Stimulated activated CD4-positive, alpha-beta T cell treated with anti-CD3 and anti-CD28 coated beads, Interleukin-2, amount 100 ng/mL, for 24 hours (primary cell): ENCODE data around the gene KAT6B.
"Not testable (repeated sequence)": the region's sequence is repeated elsewhere in the genome, so short reads cannot be mapped to it uniquely, and the experiment has no call there.

Experiments used
- DNase-seq, 2 donors: peaks; one replicate each; pipeline ENCODE4 v3.0.0-alpha.2; 2020

KAT6B gene

GRCh38 chr10:75049316-75050148 lies 223.1 kb downstream of the KAT6B start:
- DNase-seq = no peak

- no peak for DNase-seq
These were observed 223.9 kb downstream of the KAT6B start for GRCh38 chr10:75050149-75050919.

DNA sequence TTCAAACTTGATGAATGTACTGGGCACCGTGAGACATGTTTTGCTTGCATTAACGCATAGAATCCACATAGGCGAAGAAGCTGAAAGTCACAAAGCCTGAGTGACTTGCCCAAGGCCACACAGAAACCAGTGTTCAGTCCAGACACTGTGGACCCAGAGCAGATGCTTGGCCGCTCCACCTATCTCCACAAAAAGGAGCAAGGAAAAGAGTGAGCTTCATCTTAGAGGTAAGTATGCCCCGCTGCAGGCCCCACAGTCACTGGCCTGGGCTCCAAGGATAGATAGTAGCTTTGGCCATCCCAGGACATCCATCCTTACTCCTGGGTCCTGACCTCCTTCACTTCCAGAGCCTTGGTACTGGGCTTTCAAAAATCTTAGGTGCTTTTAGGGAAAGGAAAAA lies 224.9 kb downstream of the KAT6B start:
- DNase-seq = no peak

GRCh38 chr10:75055896-75056406 lies 229.6 kb downstream of the KAT6B start:
- DNase-seq = not testable (repeated sequence)

DNA sequence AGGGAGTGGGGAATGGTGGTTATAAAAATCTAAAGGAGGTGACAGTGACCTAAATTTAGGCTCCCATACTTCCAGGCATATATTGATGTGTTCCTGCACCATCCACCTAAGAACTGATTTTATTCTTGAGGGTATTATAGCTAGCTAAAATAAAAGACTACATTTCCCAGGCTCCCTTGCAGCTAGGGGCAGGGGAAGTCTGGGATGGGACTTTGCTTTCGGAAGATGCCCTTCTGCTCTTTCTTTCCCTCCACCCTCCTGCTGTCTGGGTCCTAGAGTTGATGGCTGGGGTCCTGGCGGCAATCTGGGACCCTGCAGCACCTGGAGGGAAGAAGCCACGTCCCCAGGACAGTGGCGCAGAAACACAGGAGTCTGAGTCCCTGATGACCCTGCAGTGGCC lies 231.3 kb downstream of the KAT6B start:
- DNase-seq = no peak

DNA sequence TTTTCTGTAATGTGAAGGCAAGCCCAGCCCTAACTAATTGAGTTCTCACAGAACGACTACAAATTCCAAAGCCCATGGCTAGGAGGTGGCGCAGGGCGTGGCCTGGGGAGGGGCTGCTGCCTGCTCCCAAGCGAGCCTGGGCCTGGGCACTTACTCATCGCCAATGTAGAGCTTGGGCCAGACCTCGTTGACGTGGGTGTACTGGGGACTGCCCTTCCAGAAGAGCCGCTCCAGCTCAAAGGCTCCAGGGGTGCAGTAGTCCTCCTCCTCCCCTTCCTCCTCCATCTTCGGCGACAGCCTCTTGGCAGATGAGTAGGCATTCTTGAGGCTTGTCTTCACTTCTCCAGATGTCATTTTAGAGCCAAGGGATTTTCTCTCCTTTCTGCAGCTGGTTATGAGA lies 231.8 kb downstream of the KAT6B start:
- no peak for DNase-seq

DNA sequence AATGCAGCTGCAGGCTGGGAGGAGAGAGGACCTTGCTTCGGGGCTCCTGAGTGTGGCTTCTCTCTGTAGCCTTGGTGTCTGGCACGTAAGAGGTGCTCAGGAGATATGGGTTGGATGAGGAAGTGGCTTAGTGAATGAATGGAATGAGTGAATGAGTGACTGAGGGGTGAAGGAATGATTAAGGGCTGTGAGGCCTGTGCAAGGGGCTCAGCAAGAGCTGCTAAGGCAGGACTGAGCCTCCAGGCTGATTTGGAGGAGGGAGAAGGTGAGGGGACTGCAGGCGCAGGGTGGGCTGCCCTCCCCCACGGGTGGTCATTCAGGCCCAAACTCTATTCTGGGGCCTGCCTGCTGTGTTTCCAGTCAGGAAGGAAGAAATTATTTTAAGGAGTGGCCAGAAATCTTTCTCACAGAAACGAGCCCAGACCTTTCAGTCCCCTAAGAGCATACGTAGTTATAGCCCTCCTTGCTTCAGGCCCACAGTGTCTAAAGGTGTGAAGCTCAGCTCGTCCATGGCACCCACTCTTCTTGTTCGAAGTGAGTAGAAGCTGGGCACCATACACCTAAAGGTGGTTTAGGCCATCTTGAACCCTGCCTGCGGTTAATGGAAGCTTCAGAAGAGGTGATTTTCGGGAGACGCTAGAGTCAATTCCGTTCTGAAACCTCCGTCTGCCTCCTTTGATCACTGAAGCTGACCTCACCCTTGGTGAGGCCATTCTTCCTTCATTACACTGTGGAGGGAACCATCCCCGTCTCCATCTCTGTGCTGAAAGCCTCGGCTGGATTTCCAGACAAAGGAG lies 235.5 kb downstream of the KAT6B start:
- no peak for DNase-seq

DNA sequence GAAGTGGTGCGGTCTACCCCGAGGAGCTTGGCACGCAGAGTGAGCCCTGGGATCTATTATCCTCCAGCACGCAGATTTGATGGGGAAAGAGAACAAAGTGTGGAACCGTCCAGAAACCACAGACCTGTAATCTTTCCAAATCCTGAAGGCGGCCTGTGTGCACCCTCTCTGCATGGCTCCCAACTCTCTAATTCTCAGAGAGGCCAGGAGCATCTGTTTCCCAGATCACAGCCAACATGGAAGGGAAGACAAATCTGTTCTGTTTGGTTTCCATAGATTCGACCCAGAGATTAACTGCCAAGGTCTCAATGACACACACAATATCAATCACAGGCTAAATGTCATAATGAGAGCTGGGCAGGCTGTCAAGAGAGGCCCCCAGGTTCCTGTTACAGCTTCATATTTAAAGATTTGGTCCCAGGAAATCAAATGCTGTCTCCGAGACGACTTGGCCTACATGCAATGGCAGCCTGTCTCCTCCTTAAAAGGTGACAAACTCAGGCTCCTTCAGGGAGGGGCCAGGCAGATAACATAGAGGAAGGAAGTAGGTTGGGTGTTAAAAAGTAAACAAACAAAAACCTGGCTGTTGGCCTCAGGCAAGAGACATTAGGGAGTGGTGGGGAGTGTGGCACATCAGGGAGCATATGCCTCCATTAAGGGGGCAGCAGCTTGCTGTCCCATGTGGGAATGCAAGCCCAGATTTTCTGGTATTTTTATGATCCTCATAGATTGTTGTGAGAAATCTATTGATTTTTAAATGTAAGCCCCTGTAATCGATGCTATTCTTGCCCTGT lies 236.3 kb downstream of the KAT6B start:
- DNase-seq = no peak

- DNase-seq = no peak
These were observed 237.2 kb downstream of the KAT6B start for GRCh38 chr10:75063461-75064230.

GRCh38 chr10:75065076-75065475 lies 238.7 kb downstream of the KAT6B start:
- DNase-seq = no peak

DNA sequence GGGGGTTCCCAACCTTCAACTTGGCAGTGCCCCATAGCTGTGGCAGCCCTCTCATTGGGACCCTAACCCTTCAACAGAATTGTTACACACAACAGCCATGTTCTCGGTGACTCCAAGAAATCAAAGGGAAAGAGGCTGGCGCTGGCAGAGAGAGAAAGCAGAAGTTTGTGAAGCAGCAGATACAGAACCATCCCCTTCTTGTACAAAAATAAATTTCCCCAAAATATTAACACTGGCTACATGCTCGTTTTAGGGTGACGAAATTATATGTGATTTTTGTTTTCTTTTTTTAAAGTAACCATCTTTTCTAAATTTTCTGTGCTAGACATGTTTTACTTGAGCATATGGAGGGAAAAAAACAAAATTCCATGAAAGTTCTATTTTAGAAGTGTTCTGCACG lies 239.9 kb downstream of the KAT6B start:
- no peak for DNase-seq

DNA sequence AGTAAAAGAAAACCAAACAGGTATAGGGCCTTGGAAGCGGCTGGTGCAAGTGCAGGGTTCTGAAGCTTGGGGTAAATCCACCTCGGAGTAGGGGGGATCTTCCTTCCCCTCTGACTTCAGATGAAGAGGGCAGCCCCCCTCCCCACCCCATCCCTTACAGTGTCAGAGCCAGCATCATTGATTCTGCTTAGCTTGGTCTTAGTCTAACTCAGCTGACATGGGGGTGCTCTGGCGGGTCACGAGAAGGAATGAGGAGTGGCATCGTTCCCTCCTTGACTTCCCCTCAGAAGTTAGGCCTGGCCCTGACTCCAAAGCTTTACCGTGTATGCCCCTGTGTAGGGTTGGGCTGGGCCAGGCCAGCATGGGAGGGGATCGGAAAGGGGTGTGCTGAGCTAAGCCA lies 240.9 kb downstream of the KAT6B start:
- DNase-seq = no peak

- no peak for DNase-seq
These were observed 242.1 kb downstream of the KAT6B start for GRCh38 chr10:75068523-75068922.

DNA sequence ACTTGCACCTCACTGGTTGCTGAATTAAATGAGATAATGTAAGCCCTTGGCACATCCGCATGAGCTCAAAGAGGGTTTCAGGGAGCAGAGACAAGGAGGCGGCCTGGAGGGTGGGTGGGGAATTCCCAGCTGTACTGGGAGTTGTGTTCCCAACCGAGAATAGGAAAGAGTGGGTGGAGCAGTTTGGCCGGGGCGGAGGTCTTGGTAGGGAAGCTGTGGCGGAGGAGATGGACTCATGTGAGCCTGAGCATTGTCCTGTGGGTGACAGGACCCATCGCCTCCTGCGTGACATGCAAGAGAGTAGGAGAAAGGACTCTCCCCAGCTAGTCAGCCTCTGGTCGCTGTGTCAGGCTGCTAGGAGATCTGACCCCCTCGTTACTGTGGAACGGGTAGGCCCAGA lies 244.1 kb downstream of the KAT6B start:
- no peak for DNase-seq

DNA sequence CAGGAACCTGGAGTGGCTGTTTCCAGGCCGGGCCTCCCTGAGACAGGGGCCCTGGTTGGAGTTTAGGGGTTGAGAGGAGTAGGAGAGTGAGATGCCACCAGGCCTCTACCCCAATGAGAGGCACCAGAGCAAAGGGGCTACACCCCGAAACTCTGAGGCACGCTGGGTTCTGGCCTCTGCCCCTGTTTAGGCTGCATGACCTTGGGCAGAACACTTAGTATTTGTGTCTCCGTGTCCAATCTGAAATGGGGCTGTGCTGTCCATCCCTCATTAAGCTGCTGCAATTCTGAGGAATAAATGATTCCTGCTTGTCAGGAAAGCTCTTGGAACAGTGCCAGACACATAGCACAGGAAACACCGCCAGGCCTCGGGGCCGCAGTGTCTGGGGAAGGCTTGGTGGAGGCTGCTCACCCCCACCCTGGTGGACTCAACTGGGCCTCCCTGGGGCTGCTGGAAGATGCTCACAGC lies 244.6 kb downstream of the KAT6B start:
- no peak for DNase-seq

DNA sequence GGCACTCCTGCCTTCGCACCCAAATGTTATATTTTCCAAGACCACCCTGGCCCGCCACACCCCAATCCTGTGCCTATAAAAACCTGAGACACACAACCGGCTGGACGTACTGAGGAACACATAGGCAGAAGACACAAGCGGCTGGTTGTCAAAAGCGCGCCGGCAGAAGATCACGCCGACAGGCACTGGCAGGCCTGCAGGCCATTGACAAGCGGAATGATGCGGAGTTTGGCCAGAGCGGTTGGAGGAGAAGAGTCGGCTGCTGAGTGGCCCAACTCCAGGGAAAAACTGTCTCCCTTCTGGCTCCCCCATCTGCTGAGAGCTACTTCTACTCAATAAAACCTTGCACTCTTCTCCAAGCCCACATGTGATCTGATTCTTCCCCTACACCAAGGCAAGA lies 245.4 kb downstream of the KAT6B start:
- DNase-seq = no peak

DNA sequence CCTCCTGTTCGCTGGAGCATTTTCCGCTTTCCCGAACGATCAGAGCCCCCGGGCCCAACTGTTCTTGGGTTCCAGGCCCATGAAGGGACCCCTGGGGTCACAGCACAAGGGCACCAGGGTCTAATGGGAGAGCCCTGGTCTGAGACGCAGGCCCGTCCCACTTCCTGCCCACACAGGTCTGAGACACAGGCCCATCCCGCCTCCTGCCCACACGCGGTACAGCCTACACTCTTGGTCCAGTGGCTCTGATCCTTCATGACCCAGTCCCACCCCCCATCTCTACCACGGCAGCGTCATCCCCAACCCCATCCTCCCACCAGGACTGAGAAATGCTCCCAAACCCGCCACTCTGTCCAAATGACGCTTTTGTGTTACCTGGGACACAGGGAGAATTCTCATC lies 246.3 kb downstream of the KAT6B start:
- no peak for DNase-seq

GRCh38 chr10:75073442-75073841 lies 247.0 kb downstream of the KAT6B start:
- no peak for DNase-seq

DNA sequence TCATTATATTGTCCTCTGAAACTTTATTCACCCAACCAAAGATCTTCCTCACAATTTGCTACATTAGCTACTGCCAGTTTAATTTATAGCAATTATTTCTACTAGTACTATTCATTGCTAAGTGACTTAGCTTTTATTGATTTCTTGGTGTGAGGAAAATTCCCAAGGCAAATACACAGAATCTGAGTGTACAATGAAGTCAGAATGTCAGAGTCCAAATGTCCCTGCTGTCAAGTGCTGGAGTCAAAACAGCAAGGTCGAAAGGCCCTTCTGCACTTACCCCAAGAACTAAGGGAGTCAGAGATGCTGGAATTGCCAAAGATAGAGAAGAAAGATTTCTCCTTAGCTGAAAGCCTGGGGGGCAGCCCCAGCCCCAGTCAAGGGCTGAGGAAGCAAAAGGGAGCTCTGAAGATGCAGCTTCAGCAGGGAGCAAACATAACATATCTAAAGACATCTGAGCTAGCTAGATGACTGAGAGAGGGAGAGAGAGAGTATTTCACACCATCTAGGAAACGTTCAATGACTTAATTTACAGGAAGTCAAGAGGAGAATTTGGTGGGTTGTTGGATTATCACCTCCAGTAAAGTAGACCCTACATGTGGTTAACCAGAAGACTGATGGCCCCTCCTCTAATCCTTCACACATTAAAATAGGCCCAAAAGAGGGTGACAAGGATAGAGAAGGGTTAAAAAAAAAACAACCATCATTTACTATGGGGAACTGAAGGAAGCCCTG lies 248.5 kb downstream of the KAT6B start:
- DNase-seq = no peak

GRCh38 chr10:75076348-75076747 lies 249.9 kb downstream of the KAT6B start:
- no peak for DNase-seq
